C4-2B (cell line): Measurements from ENCODE around the gene PSG2.
"Not testable (repeated sequence)": the region's sequence is repeated elsewhere in the genome, so short reads cannot be mapped to it uniquely, and the experiment has no call there.

Source experiments
- ZFX ChIP-seq: fragments of 450-650 bp; IDR thresholded peaks from 2 replicates; pipeline ENCODE4 v1.6.1; 2017
- TF ChIP-seq, protein P1 (sequence below): fragments of 450-650 bp; conservative IDR thresholded peaks from 2 replicates; pipeline ENCODE4 v1.5.1; 2017; ENCODE audit warnings: mild to moderate bottlenecking

DNA sequence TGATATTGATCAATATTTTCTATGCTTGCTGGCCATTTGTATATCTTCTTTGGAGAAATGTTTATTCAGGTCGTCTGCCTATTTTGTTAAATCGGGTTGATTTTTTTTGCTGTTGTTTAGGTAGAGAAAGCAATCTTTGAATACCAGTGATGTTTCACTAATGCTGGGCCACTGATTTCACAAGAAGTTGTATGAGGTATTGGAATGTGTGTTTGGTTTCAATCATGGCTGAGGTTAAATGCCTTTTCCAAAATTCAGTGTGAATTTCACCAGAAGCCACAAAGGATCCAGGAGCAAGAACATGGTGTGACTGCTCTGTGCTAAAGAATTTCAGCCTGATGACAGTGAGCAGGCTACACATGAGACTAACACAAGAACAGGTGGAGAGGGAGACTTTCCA, 32.1 kb upstream of the PSG2 start:
- TF ChIP-seq, protein P1, sequence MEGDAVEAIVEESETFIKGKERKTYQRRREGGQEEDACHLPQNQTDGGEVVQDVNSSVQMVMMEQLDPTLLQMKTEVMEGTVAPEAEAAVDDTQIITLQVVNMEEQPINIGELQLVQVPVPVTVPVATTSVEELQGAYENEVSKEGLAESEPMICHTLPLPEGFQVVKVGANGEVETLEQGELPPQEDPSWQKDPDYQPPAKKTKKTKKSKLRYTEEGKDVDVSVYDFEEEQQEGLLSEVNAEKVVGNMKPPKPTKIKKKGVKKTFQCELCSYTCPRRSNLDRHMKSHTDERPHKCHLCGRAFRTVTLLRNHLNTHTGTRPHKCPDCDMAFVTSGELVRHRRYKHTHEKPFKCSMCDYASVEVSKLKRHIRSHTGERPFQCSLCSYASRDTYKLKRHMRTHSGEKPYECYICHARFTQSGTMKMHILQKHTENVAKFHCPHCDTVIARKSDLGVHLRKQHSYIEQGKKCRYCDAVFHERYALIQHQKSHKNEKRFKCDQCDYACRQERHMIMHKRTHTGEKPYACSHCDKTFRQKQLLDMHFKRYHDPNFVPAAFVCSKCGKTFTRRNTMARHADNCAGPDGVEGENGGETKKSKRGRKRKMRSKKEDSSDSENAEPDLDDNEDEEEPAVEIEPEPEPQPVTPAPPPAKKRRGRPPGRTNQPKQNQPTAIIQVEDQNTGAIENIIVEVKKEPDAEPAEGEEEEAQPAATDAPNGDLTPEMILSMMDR: not testable (repeated sequence)
- TF ChIP-seq ZFX: not testable (repeated sequence)
